K562 (cell line): ENCODE data around the gene KRTAP2-1. TPM values are rescaled to one million over a fixed set of nuclear protein-coding genes. Genes with fewer than 3 reads are reported as not detected.

Source experiments
- ATAC-seq: fragments of 200-7000 bp; cut with Tn5 transposase; 3 replicates; pipeline ENCODE4 v1.9.1; 2020; ENCODE audit warnings: moderate library complexity
- BruUV-seq: library from RNA; stranded (reverse); fragments of 400-500 nt; replicated peaks from 2 replicates; lab custom pipeline; 2021; lab: Mats Ljungman, UMichigan
- CTCF ChIA-PET: fragments of 300-600 bp; formaldehyde crosslinking; extraction: SDS; loops from one replicate; lab custom pipeline; 2021; ENCODE audit warnings: low intra/inter-chr PET ratio; lab: Yijun Ruan, JAX
- POLR2A ChIA-PET: fragments of 300-600, 350-650 bp; sonication (Branson Sonifier 250); formaldehyde crosslinking; extraction: SDS; loops from one replicate; lab custom pipeline; 2021; ENCODE audit warnings: antibody characterized with exemption, inconsistent platforms; lab: Yijun Ruan, JAX
- DNase-seq, 4 experiments: peaks; one replicate each; pipeline versions ENCODE4 v3.0.0 to v3.0.0-alpha.2; 2011 to 2018; ENCODE audit warnings: low spot score in 3 of 4, mixed read lengths in 3 of 4; ENCODE audit errors: extremely low read depth in 1 of 4
- FAIRE-seq: peaks from 2 replicates; lab custom pipeline; 2011; peaks lifted over from hg19 to GRCh38; lab: Jason Lieb, UNC
- H2AFZ ChIP-seq: 2 replicates; pipeline ENCODE4 v1.6.0; 2011; ENCODE audit warnings: low read depth, low read length, control low read depth, inconsistent platforms
- H3K27ac ChIP-seq: fragments of 200-600 bp; 3 replicates; pipeline ENCODE4 v1.8.0; 2011; ENCODE audit warnings: low read depth, mild to moderate bottlenecking, control low read depth, inconsistent platforms, low read length, moderate library complexity, mixed read lengths; ENCODE audit errors: extremely low read depth
- H3K27me3 ChIP-seq, 2 experiments: fragments of 300-600 bp in 1 of 2; 2 replicates in 1 of 2; 3 replicates in 1 of 2; pipeline versions ENCODE4 v1.6.0 to v1.8.0; 2011; ENCODE audit warnings: inconsistent platforms in 2 of 2, low read length in 2 of 2, mild to moderate bottlenecking in 1 of 2, mixed read lengths in 1 of 2, moderate library complexity in 1 of 2; ENCODE audit not compliant: control insufficient read depth in 2 of 2, insufficient read depth in 2 of 2
- H3K36me3 ChIP-seq: fragments of 300-600 bp; 3 replicates; pipeline ENCODE4 v1.8.0; 2011; ENCODE audit warnings: mild to moderate bottlenecking, low read length, inconsistent platforms; ENCODE audit not compliant: control insufficient read depth, insufficient read depth
- H3K4me1 ChIP-seq, 2 experiments: fragments of 200-600 bp in 1 of 2; replicated peaks in 1 of 2; 2 replicates in 1 of 2; 3 replicates in 1 of 2; pipeline versions ENCODE4 v1.5.1 to v1.8.0; 2011; ENCODE audit warnings: inconsistent platforms in 2 of 2, low read length in 2 of 2, mild to moderate bottlenecking in 1 of 2, mixed read lengths in 1 of 2, moderate library complexity in 1 of 2; ENCODE audit not compliant: control insufficient read depth in 2 of 2, insufficient read depth in 2 of 2
- H3K4me2 ChIP-seq: 2 replicates; pipeline ENCODE4 v1.6.1; 2011; ENCODE audit warnings: low read length, control low read depth, inconsistent platforms, mixed read lengths; ENCODE audit not compliant: insufficient read depth
- H3K4me3 ChIP-seq: fragments of 200-600 bp; sonication (generic), shearing (Covaris generic); 2 replicates; pipeline ENCODE4 v1.5.1; 2016; ENCODE audit warnings: control low read depth, inconsistent platforms
- H3K79me2 ChIP-seq: fragments of 200-600 bp; 3 replicates; pipeline ENCODE4 v1.8.0; 2011; ENCODE audit warnings: low read length, inconsistent platforms; ENCODE audit not compliant: control insufficient read depth, insufficient read depth
- H3K9ac ChIP-seq, 2 experiments: 2 replicates each; pipeline versions ENCODE4 v1.6.0 to v1.6.1; 2011; ENCODE audit warnings: low read depth in 2 of 2, low read length in 2 of 2, control low read depth in 1 of 2, inconsistent platforms in 1 of 2, mild to moderate bottlenecking in 1 of 2, mixed read lengths in 1 of 2; ENCODE audit not compliant: insufficient read depth in 1 of 2
- H3K9me1 ChIP-seq: one replicate; pipeline ENCODE4 v1.6.0; 2011; ENCODE audit warnings: inconsistent platforms, mild to moderate bottlenecking, low read length, moderate library complexity; ENCODE audit not compliant: control insufficient read depth, insufficient read depth
- H3K9me3 ChIP-seq: replicated peaks from 2 replicates; pipeline ENCODE4 v1.5.1; 2011; ENCODE audit warnings: low read depth, low read length, inconsistent platforms; ENCODE audit not compliant: control insufficient read depth, insufficient read depth
- H4K20me1 ChIP-seq: replicated peaks from 2 replicates; pipeline ENCODE4 v1.6.1; 2011; ENCODE audit warnings: low read length, inconsistent platforms, mixed read lengths; ENCODE audit not compliant: control insufficient read depth, insufficient read depth
- CHD7 ChIP-seq: fragments of 200-600 bp; sonication (generic); IDR thresholded peaks from one replicate; pipeline ENCODE4 v1.6.1; 2012; ENCODE audit warnings: mild to moderate bottlenecking, low read depth, low read length, inconsistent platforms
- ELF2 ChIP-seq: fragments of 250-450 bp; sonication (Bioruptor Pico); IDR thresholded peaks from 2 replicates; pipeline ENCODE4 v1.5.0; 2021; ENCODE audit warnings: mild to moderate bottlenecking
- FOXO4 ChIP-seq: fragments of 450-650 bp; formaldehyde crosslinking; IDR thresholded peaks from 2 replicates; pipeline ENCODE4 v1.4.0; 2020; ENCODE audit warnings: mild to moderate bottlenecking, moderate library complexity
- RFX7 ChIP-seq: fragments of 250-450 bp; sonication (Bioruptor Pico); IDR thresholded peaks from 2 replicates; pipeline ENCODE4 v1.5.1; 2021; ENCODE audit warnings: mild to moderate bottlenecking
- SP2 ChIP-seq: IDR thresholded peaks from 2 replicates; pipeline ENCODE4 v1.6.1; 2011; ENCODE audit warnings: mild to moderate bottlenecking, low read depth, low read length, moderate library complexity; ENCODE audit not compliant: poor library complexity, severe bottlenecking; ENCODE audit errors: extremely low read depth
- WGBS: fragments of 100-300 bp; shearing (Covaris generic); methylation state at CpG from one replicate; pipeline ENCODE4 v1.1.6; 2016; ENCODE audit warnings: low coverage, mixed read lengths; ENCODE audit not compliant: insufficient coverage; ENCODE audit errors: missing lambda C conversion rate; 5-methylcytosine and 5-hydroxymethylcytosine counted together
- in situ Hi-C: fragments of 300-500 bp; cut with MboI; formaldehyde crosslinking; loops from 4 replicates; pipeline ENCODE4 v1.15.0; 2018; ENCODE audit warnings: inconsistent platforms, mixed read lengths
- intact Hi-C: fragments of 100-400 bp; cut with micrococcal nuclease; formaldehyde crosslinking; loops from 2 replicates; pipeline ENCODE4 v1.14.2; 2022
- polyA plus RNA-seq, 8 experiments: library from polyadenylated mRNA; depleted of rRNA in 4 of 8; stranded (reverse) in 5 of 8; unstranded in 3 of 8; fragments of >200 nt; fragmentation: Nextera tagmentation in 2 of 8; fragmentation: Illumina TruSeq in 1 of 8; extraction: Ambion mirVana in 2 of 8; extraction: Trizol in 1 of 8; gene quantifications; 2 replicates each; pipeline versions ENCODE4 v1.2.1 to v1.2.3, GENCODE V29; 2011 to 2014; ENCODE audit warnings: inconsistent platforms in 1 of 8, missing spikeins in 1 of 8
- total RNA-seq, 7 experiments: library from RNA; depleted of rRNA in 6 of 7; stranded (reverse); fragments of >200 nt in 6 of 7; fragmentation: Illumina TruSeq in 2 of 7; extraction: Trizol in 2 of 7; gene quantifications; 2 replicates each; pipeline versions ENCODE4 v1.2.1 to v1.2.3, GENCODE V29; 2011 to 2021; ENCODE audit warnings: low replicate concordance in 1 of 7

KRTAP2-1 gene
- total and polyA plus RNA-seq, 9 of the 15 experiments (the other 6 are each of a cell fraction or from before 2014, with no cell fraction given): not detected

DNA sequence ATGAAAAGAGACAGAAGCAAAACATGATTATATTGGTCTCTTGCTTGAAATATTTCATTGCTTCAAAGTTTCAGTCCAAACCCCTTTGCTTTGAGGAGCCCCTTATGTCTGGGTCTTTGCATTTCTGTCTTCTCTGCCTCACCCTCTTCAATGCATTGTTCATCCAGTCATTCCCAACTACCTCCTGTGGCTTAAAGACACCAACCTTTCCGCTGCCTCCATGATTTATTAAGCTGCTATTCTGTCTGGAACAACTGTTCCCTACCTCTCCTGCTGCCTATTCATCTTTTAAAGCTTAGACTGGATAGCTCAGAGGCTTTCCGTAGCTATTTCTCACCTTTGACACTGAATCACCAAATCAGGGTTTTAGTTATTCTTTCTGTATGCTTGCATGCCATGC lies 49.8 kb downstream of the KRTAP2-1 start:
- Histone ChIP-seq H3K9me3 (no peaks in the 10 kb centered on the region), H3K9me1 (no peaks in the 10 kb centered on the region), H3K27me3 (peaks cover 0 to 5% of the 10 kb centered on the region in 2 experiments; a peak in 2 of 5 replicates), H3K9ac (no peak overlapping the region), H3K4me2 (no peak overlapping the region), H3K79me2 (no peaks in the 10 kb centered on the region), H3K27ac (no peak overlapping the region), H3K36me3 (no peaks in the 10 kb centered on the region), H2AFZ (no peak overlapping the region), H3K4me1 (no peaks in the 10 kb centered on the region), H3K4me3 (no peak overlapping the region), H4K20me1 (no peaks in the 10 kb centered on the region)
- DNase-seq (no peak), ATAC-seq (no peak), FAIRE-seq (no peak)
- in situ Hi-C loops: no loop called here
- CTCF ChIA-PET: no interaction called here
- BruUV-seq: no TSS peak
- 0% methylated on average over 2 of the region's 2 CpGs for WGBS
- intact Hi-C loops: no loop called here
- POLR2A ChIA-PET: no interaction called here
- no peak for TF ChIP-seq RFX7 (CRISPR knock-in tag)
- no peak for TF ChIP-seq FOXO4 (CRISPR knock-in tag)
- no peak for TF ChIP-seq ELF2 (CRISPR knock-in tag)
- no peak for TF ChIP-seq CHD7
- no peak for TF ChIP-seq SP2
